Neuron (in vitro differentiated cells): ENCODE results near the gene HS6ST3.

Experiments
- H2AFZ ChIP-seq: one replicate; pipeline ENCODE4 v1.6.1; 2013; ENCODE audit warnings: low read depth, mild to moderate bottlenecking, inconsistent platforms, low read length, moderate library complexity
- H3K27me3 ChIP-seq: one replicate; pipeline ENCODE4 v1.6.1; 2013; ENCODE audit warnings: low read length; ENCODE audit not compliant: insufficient read depth
- H3K36me3 ChIP-seq: one replicate; pipeline ENCODE4 v1.6.1; 2013; ENCODE audit warnings: low read length; ENCODE audit not compliant: insufficient read depth
- H3K4me1 ChIP-seq: one replicate; pipeline ENCODE4 v1.6.1; 2013; ENCODE audit warnings: low read length; ENCODE audit not compliant: insufficient read depth
- H3K4me3 ChIP-seq: 2 replicates; pipeline ENCODE4 v1.5.1; 2013; ENCODE audit warnings: mild to moderate bottlenecking, low read length, moderate library complexity
- H3K9me3 ChIP-seq: one replicate; pipeline ENCODE4 v1.6.1; 2013; ENCODE audit warnings: low read length

The HS6ST3 gene

DNA sequence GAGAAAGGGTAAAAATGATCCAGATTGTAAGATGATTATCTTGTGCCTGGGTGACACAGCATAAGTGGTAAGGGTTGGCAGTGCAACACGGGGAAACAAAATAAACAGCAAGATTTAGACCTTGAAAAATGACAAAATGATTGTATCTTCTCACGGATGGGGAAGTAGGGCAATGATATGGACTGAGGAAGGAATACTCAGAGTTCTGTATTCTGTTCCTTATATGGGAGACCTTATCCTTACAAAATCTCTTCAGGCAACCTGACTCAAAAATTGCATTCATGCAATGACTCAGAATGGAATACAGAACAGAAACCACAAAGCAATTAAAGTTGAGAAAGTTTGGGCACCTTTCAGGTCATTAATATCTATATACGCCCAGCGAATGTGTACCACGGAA is 149.0 kb downstream of the HS6ST3 start:
- Histone ChIP-seq H3K4me3 (no peak overlapping the region), H2AFZ (no peak overlapping the region), H3K9me3 (no peaks in the 10 kb centered on the region), H3K36me3 (no peaks in the 10 kb centered on the region), H3K27me3 (no peaks in the 10 kb centered on the region), H3K4me1 (no peaks in the 10 kb centered on the region)

DNA sequence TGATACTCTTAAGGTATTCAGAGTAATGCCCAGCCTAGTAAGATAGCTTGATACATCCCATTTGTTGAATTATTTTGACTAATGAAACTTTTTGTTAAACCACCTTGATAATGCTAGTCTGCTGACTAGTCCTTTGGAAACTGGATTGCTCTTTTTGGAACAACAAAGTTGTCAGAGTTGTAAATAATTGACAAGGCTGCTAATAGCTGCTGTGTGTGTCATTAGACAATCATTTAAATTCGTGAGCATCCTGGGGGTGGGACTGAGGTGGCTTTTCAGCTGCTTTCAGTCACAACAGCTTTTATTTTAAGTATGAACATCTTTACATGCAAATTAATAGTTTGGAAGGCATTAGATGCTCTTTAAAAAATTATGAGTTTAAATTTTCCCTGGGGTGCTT is 153.5 kb downstream of the HS6ST3 start:
- H3K4me1 ChIP-seq: no peaks in the 10 kb centered on the region
- no peaks in the 10 kb centered on the region for H3K9me3 ChIP-seq
- H2AFZ ChIP-seq: no peak overlapping the region
- no peak overlapping the region for H3K4me3 ChIP-seq
- H3K27me3 ChIP-seq: no peaks in the 10 kb centered on the region
- H3K36me3 ChIP-seq: no peaks in the 10 kb centered on the region

DNA sequence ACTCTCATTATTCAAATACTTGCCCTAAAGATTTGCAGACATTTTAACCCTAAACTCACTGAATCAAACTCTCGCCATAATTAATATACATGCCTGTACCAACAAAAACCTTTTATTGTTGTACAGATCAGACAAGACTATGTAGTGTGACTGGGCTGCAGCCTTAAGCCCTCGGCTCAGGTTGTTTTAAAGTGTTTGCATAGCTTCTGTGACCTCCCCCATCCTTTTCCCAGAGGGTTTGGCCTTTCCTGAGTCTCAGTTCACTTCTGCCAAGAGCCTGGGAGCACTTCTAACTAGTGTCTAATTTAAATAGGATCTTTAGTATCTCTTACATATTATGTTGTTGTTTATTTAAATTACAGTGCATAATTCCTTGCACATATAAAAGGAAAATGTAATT is 158.2 kb downstream of the HS6ST3 start:
- H3K9me3 ChIP-seq: no peaks in the 10 kb centered on the region
- no peaks in the 10 kb centered on the region for H3K4me1 ChIP-seq
- no peaks in the 10 kb centered on the region for H3K27me3 ChIP-seq
- H3K4me3 ChIP-seq: no peak overlapping the region
- H2AFZ ChIP-seq: no peak overlapping the region
- H3K36me3 ChIP-seq: no peaks in the 10 kb centered on the region

DNA sequence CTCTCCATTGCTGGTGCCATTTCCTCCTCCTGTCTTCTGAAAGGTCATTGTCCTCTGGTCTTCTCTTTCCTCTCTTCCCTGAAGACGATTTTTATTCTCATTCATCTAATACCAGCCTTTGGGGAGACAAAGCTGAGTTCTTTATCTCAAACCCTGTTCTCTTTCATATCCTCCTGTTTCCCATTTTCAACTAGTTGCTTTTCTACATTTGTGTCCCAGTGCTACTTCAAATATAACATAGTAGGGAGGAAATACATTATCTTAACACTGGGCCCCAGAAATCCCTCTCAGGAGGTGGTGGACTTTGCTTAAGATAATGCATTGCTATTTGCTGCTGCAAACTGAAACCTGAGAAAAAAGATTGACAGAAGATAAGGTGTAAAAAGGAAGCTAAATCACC is 159.1 kb downstream of the HS6ST3 start:
- Histone ChIP-seq H3K36me3 (no peaks in the 10 kb centered on the region), H3K9me3 (no peaks in the 10 kb centered on the region), H2AFZ (no peak overlapping the region), H3K4me3 (no peak overlapping the region), H3K4me1 (no peaks in the 10 kb centered on the region), H3K27me3 (no peaks in the 10 kb centered on the region)

DNA sequence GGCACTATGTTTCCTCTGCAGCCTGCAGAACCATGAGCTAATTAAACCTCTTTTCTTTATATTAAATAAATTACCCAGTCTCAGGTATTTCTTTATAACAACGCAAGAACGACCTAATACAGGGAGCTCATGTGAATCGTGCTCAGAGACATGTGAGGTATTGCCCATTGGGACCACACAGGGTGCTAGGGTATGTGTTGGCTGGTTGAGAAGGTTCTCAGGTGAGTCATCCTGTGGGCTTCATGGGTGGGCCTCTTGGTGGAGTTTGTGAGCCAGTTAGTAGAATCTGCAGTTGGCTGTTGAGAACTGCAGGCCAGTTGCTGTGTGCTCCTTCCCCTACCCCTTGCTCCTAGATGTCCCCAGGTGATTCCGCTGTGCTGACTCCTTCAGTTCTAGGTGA is 163.0 kb downstream of the HS6ST3 start:
- no peaks in the 10 kb centered on the region for H3K9me3 ChIP-seq
- H3K36me3 ChIP-seq: no peaks in the 10 kb centered on the region
- no peak overlapping the region for H3K4me3 ChIP-seq
- H3K4me1 ChIP-seq: no peaks in the 10 kb centered on the region
- no peaks in the 10 kb centered on the region for H3K27me3 ChIP-seq
- H2AFZ ChIP-seq: no peak overlapping the region

DNA sequence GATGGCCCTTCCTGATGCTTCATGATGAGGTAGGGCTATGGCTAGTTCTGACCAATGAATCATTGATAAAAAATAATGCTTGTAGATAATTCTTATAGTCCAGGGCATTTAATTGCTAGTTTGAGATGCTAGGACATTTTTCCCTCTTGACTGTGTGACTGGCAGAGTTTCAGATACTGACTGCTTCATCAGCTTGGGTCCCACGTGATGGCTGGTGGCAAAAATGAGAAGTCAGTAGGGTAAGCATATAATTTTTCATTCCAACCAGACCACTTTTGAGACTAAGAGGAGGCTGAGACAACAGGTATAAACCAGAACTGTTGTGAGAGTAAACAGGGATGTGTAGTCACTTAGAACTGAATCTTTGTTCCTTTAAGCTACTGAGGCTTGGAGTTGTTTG is 183.3 kb downstream of the HS6ST3 start:
- H3K9me3 ChIP-seq: no peaks in the 10 kb centered on the region
- H3K27me3 ChIP-seq: no peaks in the 10 kb centered on the region
- H3K36me3 ChIP-seq: no peaks in the 10 kb centered on the region
- H3K4me1 ChIP-seq: no peaks in the 10 kb centered on the region
- H3K4me3 ChIP-seq: no peak overlapping the region
- no peak overlapping the region for H2AFZ ChIP-seq

DNA sequence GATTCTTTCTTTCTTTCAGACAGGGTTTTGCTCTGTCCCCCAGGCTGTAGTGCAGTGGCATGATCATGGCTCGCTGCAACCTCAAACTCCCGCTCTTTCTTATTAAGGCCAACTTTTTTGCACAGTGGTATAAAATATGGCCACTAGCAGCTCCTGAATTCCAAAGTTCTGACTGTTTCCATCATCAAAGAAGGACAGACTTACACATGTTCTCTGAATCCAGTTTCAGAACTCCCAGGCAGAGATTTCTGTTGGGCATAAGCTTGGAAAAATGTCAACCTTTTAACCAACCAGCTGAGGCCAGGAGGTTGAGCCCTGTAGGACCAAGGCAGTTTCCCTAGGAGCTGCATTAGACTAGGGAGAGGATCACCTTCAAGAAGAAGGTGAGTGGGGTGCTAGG is 184.1 kb downstream of the HS6ST3 start:
- H3K4me3 ChIP-seq: no peak overlapping the region
- no peak overlapping the region for H2AFZ ChIP-seq
- H3K4me1 ChIP-seq: no peaks in the 10 kb centered on the region
- H3K9me3 ChIP-seq: no peaks in the 10 kb centered on the region
- H3K36me3 ChIP-seq: no peaks in the 10 kb centered on the region
- no peaks in the 10 kb centered on the region for H3K27me3 ChIP-seq

DNA sequence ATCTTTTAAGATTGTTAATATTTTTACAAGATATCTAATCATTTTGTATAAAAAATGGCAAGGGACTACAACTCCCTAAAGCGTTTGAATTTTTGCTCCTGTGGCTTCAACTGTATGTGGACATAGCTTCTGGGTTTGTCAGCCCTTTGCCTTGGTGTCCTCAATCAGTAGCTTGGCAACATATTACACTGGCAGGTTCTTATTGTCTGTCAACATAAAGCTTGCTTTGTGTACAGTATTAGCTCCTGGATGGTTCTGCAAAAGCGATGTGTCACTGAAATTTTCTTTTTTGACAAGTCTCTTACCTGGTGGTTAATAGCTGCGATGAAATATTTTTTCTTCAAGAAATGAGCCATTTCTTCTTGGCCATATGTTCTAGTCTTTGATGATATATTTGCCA is 190.0 kb downstream of the HS6ST3 start:
- H3K9me3 ChIP-seq: no peaks in the 10 kb centered on the region
- no peak overlapping the region for H3K4me3 ChIP-seq
- peaks cover 3% of the 10 kb centered on the region for H3K27me3 ChIP-seq
- H2AFZ ChIP-seq: no peak overlapping the region
- H3K4me1 ChIP-seq: no peaks in the 10 kb centered on the region
- no peaks in the 10 kb centered on the region for H3K36me3 ChIP-seq

DNA sequence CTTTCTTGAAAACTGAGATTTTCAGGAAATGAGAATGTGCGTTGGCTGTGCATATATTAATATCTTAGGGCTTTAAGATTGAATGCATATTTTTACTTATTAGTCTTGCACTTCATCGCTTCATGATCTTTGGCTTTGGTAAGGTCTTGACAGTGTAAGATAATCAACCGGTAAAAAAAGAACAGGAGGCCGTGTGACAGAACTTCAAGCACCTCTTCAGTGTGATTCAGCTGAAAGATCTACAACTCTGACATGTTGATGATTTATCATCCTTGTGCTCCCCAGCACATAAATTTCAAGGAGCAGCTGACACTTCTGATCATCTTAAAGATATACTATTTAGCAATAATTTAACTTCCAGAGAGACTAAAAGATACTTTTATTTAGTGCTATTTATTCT is 195.1 kb downstream of the HS6ST3 start:
- H2AFZ ChIP-seq: no peak overlapping the region
- no peaks in the 10 kb centered on the region for H3K4me1 ChIP-seq

DNA sequence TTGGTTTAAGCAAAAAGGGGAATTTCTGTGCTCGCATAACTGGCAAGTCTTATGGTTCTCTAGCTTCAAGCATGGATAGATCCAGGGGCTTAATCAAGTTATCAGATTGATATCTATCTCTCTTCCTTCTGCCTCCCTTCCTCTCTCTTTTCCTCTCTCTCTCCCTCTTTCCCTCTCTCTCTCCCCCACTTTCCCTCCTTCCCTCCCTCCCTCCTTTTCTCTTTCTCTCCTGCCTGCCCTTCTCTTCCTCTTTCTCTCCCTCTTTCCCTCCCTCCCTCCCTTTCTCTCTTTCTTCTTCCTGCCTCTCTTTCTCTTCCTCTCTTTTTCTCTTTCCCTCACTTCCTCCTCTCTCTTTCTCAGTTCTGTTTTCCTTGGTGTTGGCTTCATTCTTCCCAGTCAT is 195.8 kb downstream of the HS6ST3 start:
- peaks cover 3% of the 10 kb centered on the region for H3K27me3 ChIP-seq
- H3K4me3 ChIP-seq: no peak overlapping the region
- H3K9me3 ChIP-seq: no peaks in the 10 kb centered on the region
- H2AFZ ChIP-seq: no peak overlapping the region
- no peaks in the 10 kb centered on the region for H3K4me1 ChIP-seq
- no peaks in the 10 kb centered on the region for H3K36me3 ChIP-seq

More for the DNA sequence above, 195.1 kb downstream of the HS6ST3 start:
- no peak overlapping the region for H3K4me3 ChIP-seq
- H3K27me3 ChIP-seq: peaks cover 3% of the 10 kb centered on the region
- no peaks in the 10 kb centered on the region for H3K36me3 ChIP-seq
- no peaks in the 10 kb centered on the region for H3K9me3 ChIP-seq

DNA sequence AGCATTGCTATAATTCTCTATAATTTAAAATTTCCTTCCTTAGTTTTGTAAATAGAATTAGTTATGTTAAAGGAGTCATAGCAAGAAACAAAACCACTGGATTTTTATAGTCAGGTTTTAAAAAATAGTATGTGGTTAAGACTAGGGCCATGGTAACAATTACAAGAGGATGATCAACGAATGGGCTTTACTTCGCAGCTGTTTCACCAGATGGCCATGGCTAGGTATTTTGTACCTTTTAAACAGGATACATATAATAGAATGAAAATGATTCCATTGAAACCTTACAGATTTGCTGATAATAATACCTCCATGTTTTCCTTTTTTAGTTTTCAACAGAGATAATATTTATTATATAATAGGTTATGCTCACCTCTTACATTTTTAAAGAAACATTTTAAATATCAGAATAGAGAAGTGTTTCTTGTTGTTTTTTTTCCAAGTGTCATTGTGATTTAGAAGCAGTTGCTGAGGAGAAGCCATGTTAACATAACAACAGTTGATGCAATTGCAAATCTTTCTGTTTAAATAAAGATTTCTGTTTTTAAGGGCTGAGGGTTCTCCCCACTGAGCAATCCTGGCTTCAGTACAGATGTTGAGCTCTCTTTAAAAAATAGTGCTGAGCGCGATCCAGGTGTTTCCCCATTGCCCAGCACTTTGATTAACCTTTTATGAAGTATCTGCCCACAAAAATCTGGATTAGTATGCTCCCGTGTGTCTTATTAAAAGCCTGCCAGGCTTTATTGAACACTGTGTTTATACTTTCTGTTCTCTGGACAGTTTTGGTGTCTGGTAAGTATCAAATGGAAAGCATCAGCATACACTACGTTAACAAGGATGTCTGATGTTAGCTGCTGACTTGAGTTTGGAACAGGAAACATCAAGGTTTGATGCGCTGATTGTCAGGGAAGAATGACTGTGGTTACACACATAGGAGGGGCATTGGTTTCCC is 205.3 kb downstream of the HS6ST3 start:
- Histone ChIP-seq H2AFZ (no peak overlapping the region), H3K27me3 (no peaks in the 10 kb centered on the region), H3K4me1 (no peaks in the 10 kb centered on the region), H3K36me3 (no peaks in the 10 kb centered on the region), H3K9me3 (no peaks in the 10 kb centered on the region), H3K4me3 (no peak overlapping the region)

DNA sequence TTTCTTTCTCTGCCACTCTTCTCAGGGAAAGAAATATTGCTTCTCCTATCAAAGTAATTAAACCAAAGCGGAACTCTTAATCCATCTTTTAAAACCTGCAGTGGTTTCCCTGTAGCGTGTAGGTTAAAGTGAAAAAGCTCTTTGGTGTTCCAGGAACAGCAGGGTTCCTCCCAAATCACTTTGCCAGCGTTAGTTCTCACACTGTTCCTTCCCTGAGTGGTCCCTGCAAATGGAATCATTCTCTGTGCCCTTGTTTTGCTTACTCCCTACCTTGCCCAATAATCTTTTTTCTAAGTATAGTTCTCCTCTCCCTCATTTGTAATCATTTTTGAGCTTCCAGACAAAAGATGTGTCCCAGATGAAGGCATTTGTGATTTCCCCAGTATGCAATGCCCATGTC is 207.5 kb downstream of the HS6ST3 start:
- Histone ChIP-seq H2AFZ (no peak overlapping the region), H3K27me3 (no peaks in the 10 kb centered on the region), H3K9me3 (no peaks in the 10 kb centered on the region), H3K36me3 (no peaks in the 10 kb centered on the region), H3K4me3 (no peak overlapping the region), H3K4me1 (no peaks in the 10 kb centered on the region)

DNA sequence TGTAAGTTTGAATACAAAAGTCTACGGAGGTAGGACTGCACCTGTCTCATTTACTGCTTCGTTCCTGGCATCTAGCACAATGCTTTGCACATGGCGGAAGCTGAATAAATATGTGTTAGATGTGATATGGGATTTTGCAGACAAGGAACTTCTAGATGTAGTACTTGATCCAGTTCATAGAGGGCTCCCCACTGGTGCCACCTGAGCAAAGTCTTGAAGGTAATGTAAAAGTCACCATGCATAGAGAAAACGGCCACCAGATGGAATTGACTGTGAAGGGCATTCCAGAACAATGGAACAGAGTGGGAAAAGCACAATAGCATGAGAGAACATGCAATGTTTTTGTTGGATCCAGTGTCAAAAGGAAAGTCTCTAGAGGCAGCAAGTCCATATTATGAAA is 209.3 kb downstream of the HS6ST3 start:
- Histone ChIP-seq H3K4me1 (no peaks in the 10 kb centered on the region), H3K27me3 (no peaks in the 10 kb centered on the region), H3K4me3 (no peak overlapping the region), H3K9me3 (no peaks in the 10 kb centered on the region), H3K36me3 (no peaks in the 10 kb centered on the region), H2AFZ (no peak overlapping the region)

DNA sequence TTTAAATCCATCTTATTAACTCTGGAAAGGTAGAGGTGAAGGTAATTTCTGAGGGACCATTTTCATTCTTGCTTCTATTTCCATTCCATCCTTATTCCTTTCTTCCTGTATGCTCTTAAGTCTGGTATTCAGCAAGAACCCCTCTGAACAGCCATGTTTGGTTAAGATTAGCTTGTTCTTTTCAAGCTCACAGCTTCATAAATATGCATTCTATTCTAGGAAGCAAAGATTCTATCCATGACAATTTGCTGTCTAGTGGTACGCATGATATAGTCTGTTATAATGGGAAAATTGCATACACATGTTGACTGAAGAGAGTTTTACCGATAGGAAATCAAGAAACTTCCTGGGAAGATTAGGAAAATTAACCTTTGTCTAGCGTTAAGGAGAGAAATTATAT is 218.7 kb downstream of the HS6ST3 start:
- Histone ChIP-seq H3K27me3 (no peaks in the 10 kb centered on the region), H3K4me3 (no peak overlapping the region)

More for the DNA sequence above, 218.7 kb downstream of the HS6ST3 start:
- H3K36me3 ChIP-seq: no peaks in the 10 kb centered on the region
- H3K4me1 ChIP-seq: no peaks in the 10 kb centered on the region
- H2AFZ ChIP-seq: no peak overlapping the region
- no peaks in the 10 kb centered on the region for H3K9me3 ChIP-seq
